Activated CD4-positive, alpha-beta memory T cell treated with anti-CD3 and anti-CD28 coated beads for 36 hours (primary cell): ENCODE measurements around the gene METTL16. TPM values are rescaled to one million over a fixed set of nuclear protein-coding genes. Genes with fewer than 3 reads are reported as not detected.

Experiments used
- CTCF ChIA-PET: fragments of 350-600 bp; sonication (Branson Sonifier 250); formaldehyde crosslinking; loops from one replicate; lab custom pipeline; 2021; ENCODE audit warnings: antibody characterized with exemption, inconsistent platforms; lab: Charles Lee
- POLR2A ChIA-PET: fragments of 350-600 bp; sonication (Branson Sonifier 250); formaldehyde crosslinking; loops from one replicate; lab custom pipeline; 2021; ENCODE audit warnings: antibody characterized with exemption; lab: Charles Lee
- DNase-seq: peaks from one replicate; pipeline ENCODE4 v3.0.0-alpha.2; 2020
- H3K27ac Mint-ChIP-seq: one replicate; pipeline ENCODE4 v1.8.0; 2021; ENCODE audit warnings: mixed read lengths
- H3K27me3 Mint-ChIP-seq: one replicate; pipeline ENCODE4 v1.8.0; 2021; ENCODE audit warnings: mixed read lengths
- H3K36me3 Mint-ChIP-seq: one replicate; pipeline ENCODE4 v1.8.0; 2021; ENCODE audit warnings: mixed read lengths
- H3K4me1 Mint-ChIP-seq: one replicate; pipeline ENCODE4 v1.8.0; 2021; ENCODE audit warnings: low read depth, mixed read lengths
- H3K4me3 Mint-ChIP-seq: one replicate; pipeline ENCODE4 v1.8.0; 2021; ENCODE audit warnings: mild to moderate bottlenecking, mixed read lengths
- H3K9me3 Mint-ChIP-seq: one replicate; pipeline ENCODE4 v1.8.0; 2021; ENCODE audit warnings: mixed read lengths
- intact Hi-C: fragments of 100-400 bp; cut with micrococcal nuclease; formaldehyde crosslinking; loops from one replicate; pipeline ENCODE4 v1.15.1; 2023
- total RNA-seq, 2 experiments: library from RNA; stranded (reverse); gene quantifications; one replicate each; pipeline ENCODE4 v1.2.3, GENCODE V29; 2021

Gene METTL16
- total RNA-seq, 2 experiments from 2014 or later: 44.0 to 44.6 TPM

DNA sequence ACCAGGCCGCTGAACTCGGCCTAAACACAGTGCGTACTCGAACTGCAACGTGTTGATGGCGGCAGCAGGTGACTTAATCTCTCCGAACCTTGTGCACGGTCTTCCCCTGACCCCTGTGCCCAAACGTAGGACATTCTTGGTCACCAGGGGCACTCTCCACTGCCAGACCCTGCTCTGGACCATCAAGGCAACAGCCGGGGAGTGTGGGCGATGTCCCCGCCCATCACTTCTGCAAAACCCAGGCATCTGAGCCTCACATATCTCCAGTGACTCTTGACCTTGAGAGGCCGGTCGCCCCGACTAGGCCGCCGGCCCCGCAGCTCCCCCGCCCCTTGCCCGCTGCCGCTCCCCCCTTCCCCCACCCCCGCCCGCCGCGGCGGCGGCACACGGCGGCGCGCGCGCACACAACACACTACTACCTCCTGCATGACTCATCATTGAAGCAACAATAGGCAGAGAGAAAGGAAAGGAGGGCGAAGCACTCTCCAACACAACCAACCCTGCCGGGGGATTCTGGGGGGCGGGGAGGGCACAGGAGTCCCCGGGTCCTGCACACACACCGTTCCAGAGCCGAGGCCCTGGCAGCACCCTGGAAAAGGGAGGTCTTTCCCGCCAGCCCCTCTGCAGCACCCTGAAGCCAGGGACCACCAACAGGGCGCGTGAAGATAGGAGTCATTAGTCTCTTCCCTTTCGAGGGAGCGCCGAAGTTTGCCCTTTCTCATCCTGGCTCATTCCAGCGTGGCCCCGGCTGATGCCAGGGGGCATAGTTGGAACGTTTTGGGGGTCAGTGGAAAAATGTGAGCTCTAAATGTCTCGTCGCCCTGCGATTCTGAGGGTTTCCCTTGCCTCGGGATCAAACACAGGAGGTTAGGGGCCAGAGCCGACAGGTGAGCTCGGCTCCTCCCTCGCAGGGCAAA is 112.8 kb downstream of the METTL16 start:
- DNase-seq: peak; percentile 77
- ChIA-PET CTCF (interaction anchor here (2.4 to 9.5 kb wide), 2 partner anchors 16 to 18 kb away, joined by 18 to 98 read pairs; no protein-coding TSS in a partner anchor), POLR2A (interaction anchor here (0.7 to 1.6 kb wide), 4 partner anchors 16 to 203 kb away, joined by 3 to 5 read pairs (median 4); partner anchors contain the start of genes SGSM2 and TSR1)
- Mint-ChIP-seq H3K27me3 (no peaks in the 10 kb centered on the region), H3K36me3 (no peaks in the 10 kb centered on the region), H3K4me1 (peaks cover 46% of the 10 kb centered on the region), H3K4me3 (peak overlapping the region; percentile 96), H3K9me3 (no peaks in the 10 kb centered on the region), H3K27ac (peak overlapping the region; percentile 98)
- intact Hi-C loops: loop anchor here (5.0 kb wide), 2 partner anchors 137 to 313 kb away; partner anchors contain the start of gene CLUH

DNA sequence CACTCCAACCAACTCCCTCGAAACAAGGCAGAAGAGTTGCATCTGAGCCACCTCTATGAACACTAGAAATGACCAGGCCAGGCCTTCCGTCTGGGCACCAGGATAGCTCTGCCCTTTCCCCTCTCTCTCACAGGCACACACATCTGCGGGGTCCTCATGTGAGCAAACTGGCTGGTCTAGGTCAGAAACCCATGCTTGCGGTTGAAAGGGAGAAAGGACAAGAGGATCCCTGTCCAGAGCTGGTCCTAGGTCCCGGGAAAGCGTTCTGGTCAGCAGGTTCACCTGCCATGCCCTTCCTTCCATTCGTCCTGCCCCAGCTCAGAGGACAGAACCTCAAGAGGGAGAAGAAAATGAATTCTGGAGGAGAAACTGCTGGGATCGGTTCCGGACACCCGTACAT is 113.5 kb downstream of the METTL16 start:
- Mint-ChIP-seq H3K27me3 (no peaks in the 10 kb centered on the region), H3K36me3 (no peaks in the 10 kb centered on the region), H3K4me3 (peak overlapping the region; percentile 38), H3K4me1 (peaks cover 46% of the 10 kb centered on the region), H3K27ac (peak overlapping the region; percentile 98), H3K9me3 (no peaks in the 10 kb centered on the region)
- DNase-seq: no peak
- intact Hi-C loops: loop anchor here (5.0 kb wide), 2 partner anchors 136 to 314 kb away; partner anchors contain the start of gene CLUH
- POLR2A ChIA-PET: no interaction called here
- CTCF ChIA-PET: interaction anchor here (2.4 kb wide), 1 partner anchor 15 kb away, joined by 18 read pairs; no protein-coding TSS in a partner anchor

DNA sequence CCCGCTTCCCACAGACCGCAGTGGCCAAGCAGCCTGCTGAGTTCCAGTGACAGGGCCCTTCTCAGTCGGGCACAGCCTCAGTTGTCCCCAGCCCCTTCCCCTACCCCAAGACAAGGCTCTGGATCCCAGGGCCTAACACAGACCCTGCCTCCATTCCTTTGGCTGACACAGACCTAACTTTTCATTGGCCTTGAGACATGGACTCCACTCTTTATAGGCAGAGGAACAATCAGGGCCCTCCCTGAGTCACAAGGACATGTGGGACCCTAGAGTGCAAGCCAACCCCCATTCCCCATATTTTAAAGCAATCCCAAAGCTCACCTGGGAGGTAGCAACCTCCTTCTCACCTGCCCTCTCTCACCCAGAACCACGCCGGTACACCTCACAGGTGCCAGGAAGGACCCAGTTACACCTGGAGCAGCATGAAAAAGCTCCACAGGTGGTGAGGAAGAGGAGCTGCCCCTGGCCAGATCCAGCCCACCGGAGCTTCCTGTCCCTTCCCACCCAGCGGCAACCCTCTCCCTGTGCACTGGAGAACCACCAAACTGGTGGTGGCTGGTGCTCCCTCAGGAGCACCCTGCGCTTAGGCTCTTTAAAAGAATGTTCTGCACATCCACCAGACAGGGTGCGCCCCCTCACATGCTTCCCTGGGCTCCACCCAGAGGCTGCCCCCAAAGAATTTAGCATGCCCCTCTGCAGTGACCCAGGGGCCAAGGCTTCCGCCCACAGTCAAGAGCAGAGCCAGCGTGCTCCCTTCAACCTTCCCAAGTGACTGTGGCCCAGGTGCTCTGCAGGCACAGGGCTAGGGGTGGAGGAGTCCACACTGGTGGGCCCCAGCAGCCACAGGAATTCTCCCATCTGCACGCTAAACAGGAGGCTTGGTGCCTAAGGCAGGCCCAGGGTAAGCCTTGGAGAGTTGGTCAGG is 114.2 kb downstream of the METTL16 start:
- DNase-seq: no peak
- Mint-ChIP-seq H3K27me3 (no peaks in the 10 kb centered on the region), H3K4me1 (peaks cover 41% of the 10 kb centered on the region), H3K36me3 (no peaks in the 10 kb centered on the region), H3K4me3 (peak overlapping the region; percentile 41), H3K27ac (peak overlapping the region; percentile 98), H3K9me3 (no peaks in the 10 kb centered on the region)
- CTCF ChIA-PET: interaction anchor here (2.4 kb wide), 1 partner anchor 15 kb away, joined by 18 read pairs; no protein-coding TSS in a partner anchor
- POLR2A ChIA-PET: no interaction called here
- intact Hi-C loops: loop anchor here (5.0 kb wide), 2 partner anchors 135 to 315 kb away; partner anchors contain the start of gene CLUH

DNA sequence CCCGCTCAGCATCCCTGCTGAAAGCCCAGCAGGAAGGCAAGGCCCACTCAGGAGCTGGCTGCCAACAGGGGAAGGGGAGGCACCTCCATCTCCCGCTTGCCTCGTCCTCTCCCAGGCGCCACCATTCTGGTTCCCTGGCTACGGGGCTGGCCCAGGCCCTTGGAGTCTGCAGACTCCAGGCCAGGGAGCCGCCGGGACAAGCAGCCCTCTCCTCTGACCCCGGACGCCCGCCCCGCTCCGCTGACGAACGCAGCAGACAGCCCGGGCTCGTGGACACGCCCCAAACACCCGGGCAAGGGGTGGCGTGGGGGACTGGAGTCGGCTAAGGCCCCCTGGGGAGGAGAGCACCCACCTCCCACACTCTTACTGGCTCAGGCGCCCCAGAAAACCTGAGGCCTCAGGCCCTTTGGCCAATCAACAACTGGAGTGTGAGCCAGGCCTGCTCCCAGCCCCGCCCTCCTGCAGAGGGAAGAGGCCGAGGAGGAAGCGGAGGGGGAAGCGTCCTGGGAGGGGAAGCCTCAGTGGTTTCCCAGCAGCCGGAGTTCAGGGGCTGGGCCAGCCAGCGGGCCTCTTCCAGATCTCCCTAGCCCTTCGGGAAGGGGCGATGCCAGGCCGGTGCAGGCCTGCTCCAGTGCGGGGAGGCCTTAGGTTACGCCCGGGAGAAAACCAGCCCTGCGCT is 115.0 kb downstream of the METTL16 start:
- no peaks in the 10 kb centered on the region for H3K9me3 Mint-ChIP-seq
- peak overlapping the region; percentile 70 for H3K27ac Mint-ChIP-seq
- intact Hi-C loops: loop anchor here (5.0 kb wide), 2 partner anchors 134 to 316 kb away; partner anchors contain the start of gene CLUH
- ChIA-PET POLR2A (no interaction called here), CTCF (no interaction called here)
- peaks cover 44% of the 10 kb centered on the region for H3K4me1 Mint-ChIP-seq
- H3K4me3 Mint-ChIP-seq: peak overlapping the region; percentile 32
- no peaks in the 10 kb centered on the region for H3K36me3 Mint-ChIP-seq
- DNase-seq: peak; percentile 71
- no peaks in the 10 kb centered on the region for H3K27me3 Mint-ChIP-seq

DNA sequence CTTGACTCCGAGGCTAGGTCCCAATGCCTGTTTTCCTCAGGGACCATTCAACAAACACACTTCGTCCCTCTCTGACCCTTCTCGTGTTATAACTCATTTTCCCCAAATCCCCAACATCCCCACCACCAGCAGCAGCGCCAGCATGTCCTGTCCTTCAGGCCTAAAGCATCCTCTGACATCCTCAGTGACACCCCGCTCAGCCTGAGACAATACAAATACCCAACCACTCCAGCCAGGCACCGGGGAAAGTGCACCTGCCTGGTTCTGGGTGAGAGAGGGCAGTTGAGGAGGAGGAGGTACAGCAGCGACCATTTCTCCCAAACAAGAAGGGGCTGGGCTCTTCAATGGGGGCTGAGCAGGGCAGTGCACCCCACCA is 115.5 kb downstream of the METTL16 start:
- Mint-ChIP-seq H3K36me3 (no peaks in the 10 kb centered on the region), H3K4me1 (peaks cover 47% of the 10 kb centered on the region), H3K27me3 (no peaks in the 10 kb centered on the region), H3K9me3 (no peaks in the 10 kb centered on the region), H3K27ac (peak overlapping the region; percentile 47), H3K4me3 (peak overlapping the region; percentile 55)
- intact Hi-C loops: loop anchor here (5.0 kb wide), 2 partner anchors 134 to 316 kb away; partner anchors contain the start of gene CLUH
- POLR2A ChIA-PET: no interaction called here
- no peak for DNase-seq
- CTCF ChIA-PET: no interaction called here

DNA sequence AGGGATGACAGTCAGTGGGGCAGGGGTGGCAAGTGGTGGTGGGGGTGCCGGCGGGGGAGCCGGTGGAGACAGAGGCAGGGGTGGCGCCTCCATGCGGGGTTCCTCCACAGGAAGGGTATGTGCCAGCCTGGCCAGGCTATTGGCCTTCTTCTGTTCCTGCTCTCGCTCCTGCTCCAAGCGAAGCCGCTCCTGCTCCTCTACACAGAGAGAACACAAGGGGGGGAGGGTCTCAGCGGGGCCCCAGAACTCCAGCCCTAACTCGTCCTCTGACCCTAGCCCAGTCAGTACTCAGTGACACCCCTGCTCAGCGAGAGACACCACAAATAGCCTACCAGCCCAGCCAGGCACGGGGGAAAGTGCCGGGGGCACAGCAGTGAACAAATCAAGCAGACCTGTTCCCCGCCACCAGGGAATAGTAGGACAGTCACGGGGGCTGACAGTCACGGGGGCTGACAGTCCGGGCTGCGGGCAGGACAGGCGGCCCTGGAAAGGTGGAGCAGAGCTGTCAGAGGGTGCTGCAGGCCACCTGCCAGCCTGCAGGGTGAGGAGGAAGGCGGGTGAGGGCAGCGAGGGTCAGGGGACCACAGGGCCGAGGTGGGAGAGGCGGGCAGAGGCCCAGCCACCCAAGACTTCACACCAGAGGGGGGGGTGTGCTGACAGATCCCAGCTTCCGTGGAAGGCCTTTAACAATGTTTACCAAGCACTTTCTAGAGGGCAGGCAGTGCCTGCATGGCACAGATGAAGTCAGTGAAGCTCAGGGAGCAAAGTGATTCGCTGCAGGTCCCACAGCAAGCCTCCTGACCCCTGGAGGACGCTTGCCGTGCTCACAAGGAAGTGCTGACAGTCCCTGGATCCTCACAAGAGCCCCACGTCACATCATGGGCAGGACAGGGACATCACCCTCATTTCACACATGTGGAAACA is 116.2 kb downstream of the METTL16 start:
- Mint-ChIP-seq H3K36me3 (no peaks in the 10 kb centered on the region), H3K27me3 (no peaks in the 10 kb centered on the region), H3K9me3 (no peaks in the 10 kb centered on the region), H3K4me1 (peaks cover 54% of the 10 kb centered on the region), H3K27ac (peak overlapping the region; percentile 47), H3K4me3 (peak overlapping the region; percentile 55)
- intact Hi-C loops: loop anchor here (5.0 kb wide), 2 partner anchors 133 to 317 kb away; partner anchors contain the start of gene CLUH
- CTCF ChIA-PET: interaction anchor here (5.0 kb wide), 1 partner anchor 13 kb away, joined by 100 read pairs; no protein-coding TSS in a partner anchor
- DNase-seq: no peak
- POLR2A ChIA-PET: no interaction called here

DNA sequence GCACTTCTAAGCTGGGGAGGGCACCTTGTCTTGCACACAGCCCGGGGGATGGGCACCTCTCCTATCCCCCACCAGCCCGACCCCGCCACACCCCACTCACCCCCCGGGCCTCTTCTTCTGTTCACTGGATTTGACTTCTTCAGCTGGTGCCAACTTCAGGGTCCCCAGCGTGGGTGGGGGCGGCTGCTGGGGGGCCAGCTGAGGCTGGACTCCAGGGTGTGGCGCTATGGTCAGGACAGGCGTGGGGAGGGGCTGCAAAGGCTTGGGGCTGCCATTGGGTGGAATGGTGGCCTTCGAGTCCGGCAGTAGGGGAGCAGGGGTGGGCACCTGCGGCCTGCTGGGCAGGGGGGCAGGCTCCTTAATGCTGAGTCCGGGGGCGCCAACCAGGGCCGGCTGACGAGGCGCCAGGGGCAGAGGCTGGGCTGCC is 116.9 kb downstream of the METTL16 start:
- peaks cover 61% of the 10 kb centered on the region for H3K4me1 Mint-ChIP-seq
- no peak for DNase-seq
- H3K27ac Mint-ChIP-seq: peak overlapping the region; percentile 49
- no peaks in the 10 kb centered on the region for H3K36me3 Mint-ChIP-seq
- POLR2A ChIA-PET: no interaction called here
- intact Hi-C loops: loop anchor here (5.0 kb wide), 3 partner anchors 57 to 318 kb away; partner anchors contain the start of genes CLUH, SGSM2 and TSR1
- H3K9me3 Mint-ChIP-seq: no peaks in the 10 kb centered on the region
- no peaks in the 10 kb centered on the region for H3K27me3 Mint-ChIP-seq
- CTCF ChIA-PET: interaction anchor here (5.0 kb wide), 1 partner anchor 12 kb away, joined by 100 read pairs; no protein-coding TSS in a partner anchor
- peak overlapping the region; percentile 23 for H3K4me3 Mint-ChIP-seq

DNA sequence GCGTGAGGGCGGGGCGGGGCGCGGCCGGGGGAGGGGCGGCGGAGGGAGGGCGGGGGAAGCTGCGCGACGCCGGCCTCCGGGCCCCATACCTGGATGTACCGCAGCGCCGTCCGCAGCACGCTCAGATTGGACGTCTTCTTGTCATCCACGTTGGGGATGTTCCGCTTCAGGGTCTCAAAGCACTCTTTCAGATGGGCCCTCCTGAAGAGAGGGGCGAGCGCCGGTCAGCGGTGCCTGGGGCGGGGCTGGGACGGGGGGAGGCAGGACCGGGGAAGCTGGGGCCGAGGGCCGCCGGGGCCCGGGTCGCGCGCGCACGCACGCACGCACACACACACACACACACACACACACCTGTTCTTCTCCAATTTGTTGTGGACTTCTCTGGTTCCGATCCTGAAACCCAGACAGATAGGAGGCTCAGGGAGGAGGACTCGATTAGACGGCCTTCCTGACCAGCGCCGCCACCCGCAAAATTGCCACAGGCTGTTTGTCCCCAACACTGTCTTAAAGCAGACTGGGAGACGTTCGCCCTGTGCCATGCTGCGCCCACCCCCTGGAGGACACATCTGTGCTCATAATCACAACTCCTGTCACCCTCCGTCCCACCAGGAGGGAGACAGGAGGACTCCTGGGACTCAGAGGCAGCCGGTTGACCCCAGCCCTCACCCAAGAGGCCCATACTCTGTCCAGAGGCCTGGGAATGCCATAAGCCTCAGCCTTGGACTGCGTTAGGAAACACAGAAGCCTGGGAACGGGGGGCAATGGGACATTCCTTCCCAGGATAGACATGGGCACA is 117.5 kb downstream of the METTL16 start:
- ChIA-PET CTCF (interaction anchor here (2.1 to 5.0 kb wide), 3 partner anchors 12 to 58 kb away, joined by 6 to 100 read pairs (median 52); partner anchors contain the start of gene TSR1), POLR2A (interaction anchor here (0.6 to 3.2 kb wide), 5 partner anchors 8 to 301 kb away, joined by 3 to 37 read pairs (median 9); partner anchors contain the start of genes MNT, PAFAH1B1, SGSM2 and TSR1)
- no peaks in the 10 kb centered on the region for H3K36me3 Mint-ChIP-seq
- peaks cover 64% of the 10 kb centered on the region for H3K4me1 Mint-ChIP-seq
- no peaks in the 10 kb centered on the region for H3K9me3 Mint-ChIP-seq
- H3K27me3 Mint-ChIP-seq: no peaks in the 10 kb centered on the region
- peak overlapping the region; percentile 80 for H3K4me3 Mint-ChIP-seq
- DNase-seq: peak; percentile 28
- intact Hi-C loops: loop anchor here (5.0 kb wide), 1 partner anchor 57 kb away; the partner anchor contains the start of genes SGSM2 and TSR1
- H3K27ac Mint-ChIP-seq: peak overlapping the region; percentile 84

DNA sequence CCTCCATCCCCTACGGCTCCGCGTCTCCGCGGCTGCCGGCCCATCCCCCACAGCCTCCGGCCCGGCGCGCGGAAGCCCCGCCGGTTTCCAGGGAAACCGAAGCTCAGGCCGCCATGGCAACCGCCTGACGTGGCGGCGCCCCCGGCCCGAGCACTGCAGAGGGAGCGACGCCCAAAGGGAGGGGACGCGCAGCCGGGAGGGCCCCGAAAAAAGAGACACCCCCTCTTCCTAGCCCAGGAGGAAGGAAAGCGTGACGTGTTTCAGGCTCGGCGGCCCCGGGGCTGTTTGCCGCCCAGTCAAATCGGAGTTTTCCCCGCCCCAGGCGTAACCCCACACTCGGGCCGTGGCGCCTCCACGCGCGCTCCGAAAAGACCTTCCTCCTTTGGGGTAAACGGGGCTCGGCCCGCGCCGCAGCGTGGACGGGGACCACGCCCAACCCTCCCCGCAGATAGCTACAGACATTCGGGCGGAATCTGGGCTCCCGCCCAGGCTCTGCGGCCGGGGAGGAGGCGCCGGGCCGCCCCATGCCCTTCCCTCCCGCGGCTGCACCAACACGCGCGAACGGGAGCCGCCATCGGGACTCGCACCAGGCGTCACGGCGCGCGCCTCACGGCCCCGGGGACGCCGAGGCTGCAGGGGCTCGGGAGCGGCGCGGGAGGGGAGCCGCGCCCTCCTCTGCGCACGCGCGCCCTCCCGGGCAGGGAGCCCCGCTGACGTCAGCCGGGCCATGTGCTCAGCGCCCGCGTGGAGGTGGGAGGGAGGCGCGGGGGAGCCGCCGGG is 118.3 kb downstream of the METTL16 start:
- CTCF ChIA-PET: interaction anchor here (1.0 to 5.0 kb wide), 5 partner anchors 9 to 485 kb away, joined by 3 to 100 read pairs (median 16); partner anchors contain the start of gene TSR1
- Mint-ChIP-seq H3K27ac (peak overlapping the region; percentile 95), H3K4me3 (peak overlapping the region; percentile 82), H3K4me1 (peaks cover 62% of the 10 kb centered on the region), H3K9me3 (no peaks in the 10 kb centered on the region), H3K36me3 (peaks cover under 1% of the 10 kb centered on the region), H3K27me3 (no peaks in the 10 kb centered on the region)
- intact Hi-C loops: loop anchor here (5.0 kb wide), 1 partner anchor 56 kb away; the partner anchor contains the start of genes SGSM2 and TSR1
- DNase-seq: peak; percentile 93
- POLR2A ChIA-PET: interaction anchor here (0.6 to 3.2 kb wide), 8 partner anchors 9 to 317 kb away, joined by 3 to 37 read pairs (median 5); partner anchors contain the start of genes MNT, PAFAH1B1, SGSM2 and TSR1
